OCI-LY3 (cell line): ENCODE data around the gene LSMEM2.
A peak's percentile ranks its signal among the peaks of the same experiment; 100 is the strongest.

ENCODE experiments used
- H2AFZ ChIP-seq: fragments of 200-600, 300-600 bp; shearing (Covaris generic); 2 replicates; pipeline ENCODE4 v1.6.0; 2014; ENCODE audit warnings: antibody characterized with exemption, low read depth, low read length
- H3K27ac ChIP-seq: fragments of 200-600, 300-600 bp; sonication (generic); 2 replicates; pipeline ENCODE4 v1.5.1; 2014; ENCODE audit warnings: mild to moderate bottlenecking, low read length, moderate library complexity, mixed read lengths
- H3K27me3 ChIP-seq: fragments of 200-600, 300-600 bp; sonication (generic); 2 replicates; pipeline ENCODE4 v1.6.1; 2014; ENCODE audit warnings: low read depth, low read length, mixed read lengths
- H3K36me3 ChIP-seq: fragments of 200-600, 300-600 bp; sonication (generic); replicated peaks from 2 replicates; pipeline ENCODE3; 2014; ENCODE audit warnings: low read depth, low read length, mixed read lengths
- H3K4me1 ChIP-seq: fragments of 300-600, 200-600 bp; sonication (generic); 2 replicates; pipeline ENCODE4 v1.6.1; 2014; ENCODE audit warnings: low read length, mixed read lengths
- H3K4me2 ChIP-seq: fragments of 200-600, 300-600 bp; sonication (generic); 2 replicates; pipeline ENCODE4 v1.6.1; 2014; ENCODE audit warnings: low read length, mixed read lengths
- H3K4me3 ChIP-seq: fragments of 300-600, 200-600 bp; sonication (generic); 2 replicates; pipeline ENCODE4 v1.5.1; 2014; ENCODE audit warnings: antibody characterized with exemption, mild to moderate bottlenecking, low read length, moderate library complexity
- H3K79me2 ChIP-seq: fragments of 300-600, 200-600 bp; shearing (Covaris generic); 2 replicates; pipeline ENCODE4 v1.6.1; 2014; ENCODE audit warnings: mild to moderate bottlenecking, low read length, mixed read lengths
- H3K9ac ChIP-seq: fragments of 300-600, 200-600 bp; shearing (Covaris generic); 2 replicates; pipeline ENCODE4 v1.6.0; 2014; ENCODE audit warnings: mild to moderate bottlenecking, low read length, moderate library complexity
- H3K9me3 ChIP-seq: fragments of 200-600, 300-600 bp; shearing (Covaris generic); 2 replicates; pipeline ENCODE4 v1.6.1; 2014; ENCODE audit warnings: low read length, mixed read lengths; ENCODE audit not compliant: insufficient read depth
- H4K20me1 ChIP-seq: fragments of 200-600, 300-600 bp; sonication (generic); 2 replicates; pipeline ENCODE4 v1.6.1; 2016; ENCODE audit warnings: low read length, mixed read lengths; ENCODE audit not compliant: insufficient read depth
- CTCF ChIP-seq: fragments of 200-600, 300-600 bp; sonication (generic); IDR thresholded peaks from 2 replicates; pipeline ENCODE4 v1.5.1; 2014; ENCODE audit warnings: antibody characterized with exemption, low read length, low read depth
- EZH2phosphoT487 ChIP-seq: fragments of 200-600 bp; shearing (Covaris generic); IDR thresholded peaks from 2 replicates; pipeline ENCODE4 v1.6.1; 2018; ENCODE audit warnings: antibody characterized with exemption, mixed run types, low read depth

LSMEM2 gene

GRCh38 chr3:50290161-50290641 is 11.3 kb downstream of the LSMEM2 start:
- no peak overlapping the region for H3K9ac ChIP-seq
- no peak for TF ChIP-seq EZH2phosphoT487
- TF ChIP-seq CTCF: no peak
- peaks cover 37% of the 10 kb centered on the region for H3K79me2 ChIP-seq
- no peak overlapping the region for H3K27ac ChIP-seq
- H4K20me1 ChIP-seq: no peaks in the 10 kb centered on the region
- peak overlapping the region; percentile 93; the same call in 1 of the 2 replicates for H3K4me2 ChIP-seq
- no peak overlapping the region for H2AFZ ChIP-seq
- peaks cover 48% of the 10 kb centered on the region for H3K36me3 ChIP-seq
- no peaks in the 10 kb centered on the region for H3K9me3 ChIP-seq
- H3K4me1 ChIP-seq: peaks cover 11% of the 10 kb centered on the region
- no peaks in the 10 kb centered on the region for H3K27me3 ChIP-seq
- peak overlapping the region; percentile 96 for H3K4me3 ChIP-seq

- H3K4me1 ChIP-seq: peaks cover 11% of the 10 kb centered on the region
- no peaks in the 10 kb centered on the region for H3K27me3 ChIP-seq
- H3K79me2 ChIP-seq: peaks cover 37% of the 10 kb centered on the region
- peak within 1 kb of the TSS; percentile 93 for H3K4me2 ChIP-seq
- no peaks in the 10 kb centered on the region for H3K9me3 ChIP-seq
- H3K36me3 ChIP-seq: peaks cover 33% of the 10 kb centered on the region
- peak within 1 kb of the TSS; percentile 96 for H3K4me3 ChIP-seq
- peak within 1 kb of the TSS; percentile 97 for H3K9ac ChIP-seq
- no peaks in the 10 kb centered on the region for H4K20me1 ChIP-seq
- peak within 1 kb of the TSS; percentile 65 for H3K27ac ChIP-seq
- H2AFZ ChIP-seq: peak within 1 kb of the TSS; percentile 2; the same call in 1 of the 2 replicates
- TF ChIP-seq EZH2phosphoT487 (no peak), CTCF (0 out of 2 replicates have a peak, but pooled peaks have one; percentile 5)
These were observed 13.5 kb downstream of the LSMEM2 start, which contains the start of gene IFRD2 for GRCh38 chr3:50292159-50293078. Gene IFRD2, minus strand, starts transcription at chr3:50292429. Its CDS starts 155 bp downstream, at chr3:50292274.

- H3K36me3 ChIP-seq: peaks cover 25% of the 10 kb centered on the region
- no peaks in the 10 kb centered on the region for H4K20me1 ChIP-seq
- H3K4me1 ChIP-seq: peaks cover 16% of the 10 kb centered on the region
- H2AFZ ChIP-seq: no peak overlapping the region
- H3K9me3 ChIP-seq: no peaks in the 10 kb centered on the region
- H3K27ac ChIP-seq: peak overlapping the region; percentile 28
- H3K27me3 ChIP-seq: no peaks in the 10 kb centered on the region
- peak overlapping the region; percentile 83 for H3K4me2 ChIP-seq
- TF ChIP-seq CTCF (no peak), EZH2phosphoT487 (no peak)
- peaks cover 41% of the 10 kb centered on the region for H3K79me2 ChIP-seq
- H3K9ac ChIP-seq: peak overlapping the region; percentile 71
- H3K4me3 ChIP-seq: peak overlapping the region; percentile 96
These were observed 14.4 kb downstream of the LSMEM2 start for GRCh38 chr3:50293079-50293801.

- Histone ChIP-seq H3K4me1 (peaks cover 19% of the 10 kb centered on the region), H3K27me3 (no peaks in the 10 kb centered on the region), H3K4me3 (no peak overlapping the region), H3K36me3 (peaks cover 17% of the 10 kb centered on the region), H3K27ac (no peak overlapping the region), H3K79me2 (peaks cover 38% of the 10 kb centered on the region), H4K20me1 (no peaks in the 10 kb centered on the region), H3K4me2 (no peak overlapping the region), H3K9ac (no peak overlapping the region), H3K9me3 (no peaks in the 10 kb centered on the region), H2AFZ (no peak overlapping the region)
- TF ChIP-seq CTCF (no peak), EZH2phosphoT487 (no peak)
These were observed 15.2 kb downstream of the LSMEM2 start for GRCh38 chr3:50294089-50294488.
